Esophagus squamous epithelium (tissue), 5 donors: ENCODE measurements around the gene BCO1. TPM values are rescaled to one million over a fixed set of nuclear protein-coding genes. Genes with fewer than 3 reads are reported as not detected.

Experiments used
- DNase-seq: peaks from one replicate; lab custom pipeline; 2025; lab: John Stamatoyannopoulos, UW
- H3K27ac ChIP-seq, 4 donors: fragments of 200-600 bp; sonication (generic); one replicate each; pipeline ENCODE4 v1.5.1; 2016 to 2019; ENCODE audit warnings: mild to moderate bottlenecking in 1 of 4
- H3K27me3 ChIP-seq, 4 donors: fragments of 200-600 bp; sonication (generic); 1 replicate in 3 of 4; 2 replicates in 1 of 4; pipeline versions ENCODE4 v1.5.1 to v1.6.0; 2017 to 2021; ENCODE audit warnings: antibody characterized with exemption in 1 of 4
- H3K36me3 ChIP-seq, 3 donors: fragments of 200-600 bp; sonication (generic); one replicate each; pipeline ENCODE4 v1.5.1; 2016 to 2019
- H3K4me1 ChIP-seq, 3 donors: fragments of 200-600 bp; sonication (generic); one replicate each; pipeline ENCODE4 v1.5.1; 2017 to 2019
- H3K4me3 ChIP-seq, 4 donors: fragments of 200-600 bp; sonication (generic); 1 replicate in 3 of 4; 2 replicates in 1 of 4; pipeline ENCODE4 v1.5.1; 2016 to 2019; ENCODE audit warnings: mild to moderate bottlenecking in 2 of 4, moderate library complexity in 1 of 4
- H3K9me3 ChIP-seq, 3 donors: fragments of 200-600 bp; sonication (generic); one replicate each; pipeline ENCODE4 v1.5.1; 2016 to 2019
- CTCF ChIP-seq, 6 experiments: fragments of 450-650 bp in 4 of 6; fragments of 200-600 bp in 2 of 6; sonication (generic) in 2 of 6; IDR thresholded peaks; one replicate each; pipeline ENCODE4 v1.5.1; 2016 to 2019; ENCODE audit warnings: antibody characterized with exemption in 6 of 6, mild to moderate bottlenecking in 4 of 6, moderate library complexity in 4 of 6
- POLR2A ChIP-seq, 4 donors: fragments of 450-650 bp; IDR thresholded peaks; one replicate each; pipeline ENCODE4 v1.6.1; 2017; ENCODE audit warnings: antibody characterized with exemption in 4 of 4, mild to moderate bottlenecking in 4 of 4, moderate library complexity in 3 of 4
- WGBS, 2 donors: methylation state at CpG; one replicate each; pipeline ENCODE4 v1.1.5; 2018; 5-methylcytosine and 5-hydroxymethylcytosine counted together
- intact Hi-C: fragments of 100-400 bp; cut with DNase I; formaldehyde crosslinking; loops from one replicate; pipeline ENCODE4 v1.15.0; 2022
- total RNA-seq, 4 donors: library from RNA; depleted of rRNA; stranded (reverse); fragments of >200 nt; gene quantifications; one replicate each; pipeline ENCODE4 v1.1.0, GENCODE V29; 2016
- donor health status: DM: yes; HTN: yes; CAD: no.

The BCO1 gene
- total RNA-seq, 4 donors from 2014 or later = 0.19 to 0.83 (median 0.59) TPM; not detected in 1

- DNase-seq = no peak
- Histone ChIP-seq H3K4me1 (peaks cover 10 to 44% (median 15%) of the 10 kb centered on the region in 3 donors), H3K4me3 (no peak overlapping the region), H3K27ac (no peak overlapping the region), H3K9me3 (no peaks in the 10 kb centered on the region), H3K36me3 (peaks cover 0 to 9% (median 0%) of the 10 kb centered on the region in 3 donors), H3K27me3 (no peaks in the 10 kb centered on the region)
- TF ChIP-seq CTCF (IDR thresholded peaks at IDR 0.05) = no peak
- TF ChIP-seq POLR2A (IDR thresholded peaks at IDR 0.05) = no peak
- intact Hi-C loops = no loop called here
- WGBS, 2 donors = 52 to 63% methylated on average over 5 of the region's 5 CpGs
Measured at GRCh38 chr16:81310045-81310644, 71.7 kb downstream of the BCO1 start.

- Histone ChIP-seq H3K4me3 (no peak overlapping the region), H3K36me3 (peaks cover 0 to 9% (median 0%) of the 10 kb centered on the region in 3 donors), H3K27me3 (no peaks in the 10 kb centered on the region), H3K27ac (no peak overlapping the region), H3K9me3 (no peaks in the 10 kb centered on the region), H3K4me1 (peaks cover 15 to 55% (median 15%) of the 10 kb centered on the region in 3 donors)
- TF ChIP-seq POLR2A (IDR thresholded peaks at IDR 0.05) = no peak
- no peak for TF ChIP-seq CTCF (IDR thresholded peaks at IDR 0.05)
- intact Hi-C loops = no loop called here
- no peak for DNase-seq
Measured at GRCh38 chr16:81311762-81312161, 73.3 kb downstream of the BCO1 start.

- H3K36me3 ChIP-seq = peaks cover 0 to 9% (median 0%) of the 10 kb centered on the region in 3 donors
- peak overlapping the region; percentile 93 to 99 (median 97) for H3K27ac ChIP-seq
- H3K4me3 ChIP-seq = peak overlapping the region; percentile 75 to 97 (median 96)
- H3K9me3 ChIP-seq = no peaks in the 10 kb centered on the region
- no peak for DNase-seq
- no peak for TF ChIP-seq CTCF (IDR thresholded peaks at IDR 0.05)
- TF ChIP-seq POLR2A (IDR thresholded peaks at IDR 0.05) = no peak
- no peaks in the 10 kb centered on the region for H3K27me3 ChIP-seq
- 3 to 4% methylated on average over 15 to 16 of the region's 16 CpGs for WGBS, 2 donors
- intact Hi-C loops = no loop called here
- peaks cover 15 to 77% (median 26%) of the 10 kb centered on the region in 3 donors for H3K4me1 ChIP-seq
Measured at GRCh38 chr16:81313701-81314602, 75.5 kb downstream of the BCO1 start.

- Histone ChIP-seq H3K27me3 (no peaks in the 10 kb centered on the region), H3K4me3 (peak within 1 kb of the TSS; percentile 75 to 97 (median 96)), H3K9me3 (no peaks in the 10 kb centered on the region), H3K27ac (peak within 1 kb of the TSS; percentile 93 to 99 (median 97)), H3K36me3 (peaks cover 0 to 9% (median 0%) of the 10 kb centered on the region in 3 donors), H3K4me1 (peaks cover 15 to 85% (median 34%) of the 10 kb centered on the region in 3 donors)
- peak in 3 of 4 donors; percentile 92 to 97 (median 95) for TF ChIP-seq POLR2A (IDR thresholded peaks at IDR 0.05)
- no peak for TF ChIP-seq CTCF (IDR thresholded peaks at IDR 0.05)
- intact Hi-C loops = no loop called here
- WGBS, 2 donors = 0% methylated on average over 1 of the region's 75 CpGs; no CpG with 5 or more reads in 1 of the 2 donors
- DNase-seq = peak; percentile 83
Measured at GRCh38 chr16:81314603-81315270, 76.2 kb downstream of the BCO1 start, which contains the start of gene GAN. GAN (plus strand) TSS chr16:81314962; CDS start chr16:81315114, 152 bp downstream.
